Measurements from ENCODE around the gene NR3C2.
"Not testable (repeated sequence)": the region's sequence is repeated elsewhere in the genome, so short reads cannot be mapped to it uniquely, and the experiment has no call there.

Gene NR3C2

DNA sequence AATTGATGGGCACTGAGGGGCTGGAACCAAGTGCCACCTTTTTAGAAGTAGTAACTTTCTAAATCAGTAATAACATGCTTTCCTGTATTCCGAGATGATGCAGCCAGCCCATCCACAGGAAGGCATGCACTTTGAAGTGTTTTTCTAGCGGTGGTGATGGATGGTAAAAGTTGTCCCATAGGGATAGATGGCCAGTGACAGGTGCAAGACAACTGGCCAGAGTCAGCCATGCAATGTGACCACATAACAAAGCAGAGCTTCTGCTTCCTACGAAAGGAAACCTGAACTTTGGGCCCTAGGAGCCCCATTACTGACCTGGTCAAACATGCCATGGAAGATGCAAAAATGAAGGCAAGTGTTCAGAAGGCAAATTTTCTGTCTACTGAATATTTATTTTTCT lies 72.3 kb downstream of the NR3C2 start:
- no peak for DNase-seq (ENCODE audit: low read depth in 3 of 3)

DNA sequence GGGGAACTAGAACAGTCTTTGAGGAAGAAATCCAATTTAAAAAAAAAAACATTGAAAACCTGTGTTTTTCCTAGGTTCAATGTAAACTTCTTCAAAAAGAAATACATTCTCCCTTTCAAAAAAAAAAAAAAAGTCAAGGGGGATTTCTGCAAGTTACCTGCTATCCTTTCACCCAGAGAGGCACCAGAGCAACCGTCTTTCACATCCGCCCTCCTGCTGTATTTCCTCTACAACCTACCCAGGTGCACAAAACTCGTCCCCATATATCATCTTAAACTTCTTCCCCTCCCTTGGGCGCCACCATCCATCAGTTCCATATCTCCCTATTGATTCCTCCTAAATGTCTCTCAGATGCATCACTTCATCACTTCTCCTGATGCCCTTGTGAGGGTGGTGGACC lies 74.5 kb downstream of the NR3C2 start:
- DNase-seq (ENCODE audit: low read depth in 3 of 3): no peak

DNA sequence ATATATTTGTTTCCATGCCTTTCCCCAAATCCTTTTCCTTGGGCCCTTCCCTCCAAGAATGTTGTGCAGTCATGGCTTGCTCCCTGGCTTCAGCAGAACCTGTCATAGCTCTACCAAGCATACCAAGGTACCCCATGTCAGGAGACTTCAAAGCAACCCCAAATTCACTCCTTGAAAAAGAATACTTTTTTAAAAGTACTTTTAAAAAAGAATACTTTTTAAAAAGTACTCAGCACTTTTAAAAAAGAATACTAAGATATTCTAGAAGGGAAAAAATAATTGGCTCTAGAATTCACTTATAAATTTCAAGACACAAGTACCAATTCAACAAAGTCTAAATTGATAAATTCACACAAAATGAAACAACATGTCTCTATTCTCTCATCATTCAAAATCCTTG lies 76.0 kb downstream of the NR3C2 start:
- DNase-seq (ENCODE audit: low read depth in 3 of 3): no peak

DNA sequence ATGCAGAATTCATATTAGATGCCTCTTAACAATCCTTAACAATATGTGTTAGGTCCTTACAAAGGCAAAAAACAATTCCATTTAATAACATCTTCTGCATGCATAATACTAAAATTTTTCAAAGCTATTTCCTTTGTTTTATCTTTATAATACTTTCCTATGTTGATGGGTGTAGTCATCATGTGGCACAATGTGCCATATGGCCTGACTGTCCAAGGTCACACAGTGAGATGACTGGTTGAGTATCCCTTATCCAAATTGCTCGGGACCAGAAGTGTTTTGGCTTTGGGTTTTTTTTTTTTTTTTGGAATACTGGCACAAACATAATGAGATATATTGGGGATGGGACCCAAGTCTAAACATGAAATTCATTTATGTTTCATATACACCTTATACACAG lies 77.7 kb downstream of the NR3C2 start:
- no peak for DNase-seq (ENCODE audit: low read depth in 3 of 3)

DNA sequence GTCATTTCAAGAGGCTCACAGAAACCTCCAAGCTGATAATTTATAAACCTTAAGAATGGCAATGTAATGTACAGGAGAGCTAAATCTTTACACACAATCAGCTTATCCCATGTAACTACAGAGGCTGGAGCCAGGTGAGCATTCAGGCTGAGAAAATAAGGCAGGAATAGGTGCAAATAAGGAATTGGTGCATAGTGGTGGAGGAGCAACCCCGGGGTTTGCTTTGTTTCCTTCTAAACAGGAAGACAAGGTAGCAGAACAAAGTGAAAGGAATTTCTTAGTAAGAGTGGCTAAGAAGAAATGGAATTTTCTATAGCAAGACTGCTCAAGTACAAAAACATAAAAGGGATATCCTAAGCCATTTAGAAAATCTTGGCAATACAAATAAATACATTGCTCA lies 82.4 kb downstream of the NR3C2 start:
- DNase-seq (ENCODE audit: low read depth in 3 of 3): no peak

DNA sequence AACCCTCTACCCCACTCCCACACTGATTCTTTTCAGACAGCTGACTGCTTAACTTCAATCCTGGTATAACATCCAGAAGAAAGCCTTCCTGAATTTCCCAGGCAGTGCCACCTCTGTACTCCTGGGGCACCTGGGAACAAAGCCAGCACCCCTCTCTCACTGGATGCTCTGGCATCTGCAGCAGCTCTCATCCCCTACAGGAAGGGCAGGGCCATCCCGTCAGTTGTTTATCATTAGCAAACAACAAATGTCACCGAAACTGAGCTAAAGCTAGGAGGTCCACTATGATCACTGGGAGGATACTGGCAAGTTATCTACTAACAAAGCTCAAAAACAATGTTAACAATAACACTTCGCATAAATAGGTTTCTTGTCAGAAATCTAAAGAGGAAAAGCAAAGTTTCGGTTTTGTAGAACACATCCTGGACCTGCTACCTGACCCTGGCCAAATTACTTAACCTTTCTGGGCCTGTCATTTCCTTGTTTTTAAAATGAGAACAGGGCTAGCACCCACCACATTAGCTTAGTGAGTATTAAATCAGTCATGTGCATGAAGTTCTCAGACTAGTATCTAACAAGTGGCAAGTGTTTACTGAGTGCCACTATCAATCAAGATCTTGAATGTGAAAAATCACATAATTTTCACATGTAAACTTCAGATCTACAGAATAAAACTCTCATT lies 86.6 kb downstream of the NR3C2 start:
- no peak for DNase-seq (ENCODE audit: low read depth in 3 of 3)

DNA sequence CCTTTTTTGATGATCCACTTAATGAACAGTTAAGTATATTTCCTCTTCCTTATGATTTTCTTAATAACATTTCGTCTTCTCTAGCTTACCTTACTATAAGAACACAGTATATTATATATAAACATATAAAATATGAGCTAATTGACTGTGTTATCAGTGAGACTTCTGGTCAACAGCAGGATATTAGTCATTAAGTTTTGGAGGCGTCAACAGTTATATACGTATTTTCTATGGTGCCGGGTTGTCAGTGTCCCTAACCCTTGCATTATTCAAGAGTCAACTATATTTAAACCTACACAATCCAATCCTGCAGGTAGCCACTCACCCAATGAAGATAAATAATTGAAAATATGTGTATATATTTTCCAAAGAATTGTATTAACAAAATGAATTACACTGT lies 88.0 kb downstream of the NR3C2 start:
- no peak for DNase-seq (ENCODE audit: low read depth in 3 of 3)

DNA sequence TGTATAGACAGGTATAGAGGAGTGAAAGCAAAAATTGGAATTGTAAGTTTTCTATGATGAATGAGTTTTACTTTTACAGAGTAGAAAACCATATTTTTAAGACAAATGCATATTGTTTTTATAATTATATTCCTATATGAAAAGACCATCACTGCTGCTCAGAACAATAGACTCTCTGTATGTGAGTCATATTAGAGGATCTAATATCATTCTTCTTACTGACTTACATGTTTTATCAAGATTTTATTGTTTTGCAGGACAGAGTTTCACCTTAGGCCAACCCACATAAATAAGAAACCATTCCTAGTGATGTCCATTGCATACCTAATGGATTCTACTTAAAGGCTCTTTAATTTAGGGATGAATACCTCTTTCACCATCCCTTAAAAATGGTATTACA lies 88.6 kb downstream of the NR3C2 start:
- DNase-seq (ENCODE audit: low read depth in 3 of 3): no peak

DNA sequence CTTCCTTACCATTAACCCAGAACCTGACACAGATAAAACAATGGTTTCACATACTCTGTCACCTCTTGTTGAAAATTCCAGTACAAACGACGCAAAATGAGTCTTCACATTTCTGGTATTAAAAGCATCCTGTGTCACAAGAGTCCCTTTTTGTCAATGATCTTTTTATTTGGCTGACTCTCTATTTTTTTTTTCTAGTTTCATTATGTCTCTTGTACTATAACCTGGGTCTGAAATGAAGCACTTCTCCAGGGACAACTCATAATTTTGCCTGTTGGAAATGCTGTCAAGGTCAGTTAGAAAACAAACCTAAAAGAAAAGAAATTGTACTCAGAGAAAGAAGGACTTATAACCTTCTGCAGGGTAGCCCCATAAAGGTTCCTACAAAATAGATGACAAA lies 93.1 kb downstream of the NR3C2 start:
- no peak for DNase-seq (ENCODE audit: low read depth in 3 of 3)

DNA sequence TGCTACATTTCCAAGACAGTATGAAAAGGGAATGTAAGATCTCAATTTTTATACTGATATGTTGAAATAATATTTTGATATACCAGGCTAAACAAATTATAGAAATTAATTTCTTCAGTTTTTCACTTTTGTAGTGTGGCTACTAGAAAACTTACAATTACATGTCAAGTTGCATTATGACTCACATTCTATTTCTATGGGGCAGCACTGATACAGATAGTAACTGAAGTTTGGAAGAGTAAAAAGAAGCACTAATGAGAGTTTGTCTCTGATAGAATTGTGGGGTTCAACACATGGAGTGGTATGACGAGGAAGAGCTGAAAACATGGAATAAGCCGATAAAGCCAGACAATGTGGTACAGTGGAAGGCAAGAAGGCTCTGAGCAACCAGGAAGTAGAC lies 95.6 kb downstream of the NR3C2 start:
- DNase-seq (ENCODE audit: low read depth in 3 of 3): no peak

DNA sequence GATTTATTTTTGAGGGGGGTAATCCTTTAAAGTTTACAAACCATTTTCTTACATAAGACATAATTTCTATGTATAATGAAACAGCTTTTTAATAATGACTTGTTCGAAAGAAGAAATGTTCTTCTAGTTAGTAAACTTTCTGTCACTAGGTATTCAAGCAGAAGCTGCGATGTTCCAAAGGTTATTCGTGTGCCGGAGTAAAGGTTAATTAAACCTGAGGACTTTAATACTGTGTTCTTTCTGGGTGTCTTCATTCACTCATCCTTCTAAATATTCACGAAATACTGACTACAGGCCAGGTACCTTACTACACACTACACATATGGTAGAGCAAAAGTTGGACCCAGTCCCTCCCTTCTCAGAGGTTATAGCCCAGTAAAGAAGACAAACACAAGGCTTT lies 96.7 kb downstream of the NR3C2 start:
- no peak for DNase-seq (ENCODE audit: low read depth in 3 of 3)

DNA sequence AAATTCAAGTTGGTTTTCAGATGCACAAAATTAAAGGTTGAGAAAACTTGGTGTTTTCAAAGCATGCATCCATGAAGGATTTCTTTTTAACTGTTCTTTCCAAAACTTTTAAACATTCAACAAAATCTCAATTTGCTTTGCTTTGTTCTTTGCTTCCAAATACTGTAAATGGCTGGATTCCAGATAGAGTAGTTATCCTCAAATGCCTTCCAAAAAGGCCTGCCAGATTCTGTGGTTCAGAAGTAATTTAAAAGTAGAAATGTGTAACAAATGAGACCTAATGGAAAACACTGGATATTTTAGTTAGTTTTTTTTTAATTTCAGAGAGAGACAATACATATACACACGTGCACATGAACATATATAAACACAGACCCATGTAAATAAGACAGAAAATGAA lies 97.3 kb downstream of the NR3C2 start:
- no peak for DNase-seq (ENCODE audit: low read depth in 3 of 3)

DNA sequence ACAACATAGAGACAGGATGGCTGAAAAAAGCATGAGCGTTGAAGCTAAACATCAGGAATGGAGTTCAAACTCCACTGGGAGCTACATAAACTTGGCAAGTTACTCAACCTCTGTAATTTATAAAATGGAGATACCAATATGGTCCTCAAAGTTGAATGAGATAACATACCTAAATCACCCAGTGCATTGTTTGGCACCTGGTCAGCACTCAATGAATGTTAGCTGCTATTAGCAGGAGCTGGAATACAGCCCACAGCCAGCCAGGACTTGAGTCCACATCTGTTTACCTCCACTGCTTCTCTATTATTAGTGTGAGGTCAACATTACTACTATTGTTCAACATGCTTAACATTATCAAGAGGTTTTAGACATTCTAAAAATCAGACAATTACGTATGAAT lies 97.9 kb downstream of the NR3C2 start:
- no peak for DNase-seq (ENCODE audit: low read depth in 3 of 3)

DNA sequence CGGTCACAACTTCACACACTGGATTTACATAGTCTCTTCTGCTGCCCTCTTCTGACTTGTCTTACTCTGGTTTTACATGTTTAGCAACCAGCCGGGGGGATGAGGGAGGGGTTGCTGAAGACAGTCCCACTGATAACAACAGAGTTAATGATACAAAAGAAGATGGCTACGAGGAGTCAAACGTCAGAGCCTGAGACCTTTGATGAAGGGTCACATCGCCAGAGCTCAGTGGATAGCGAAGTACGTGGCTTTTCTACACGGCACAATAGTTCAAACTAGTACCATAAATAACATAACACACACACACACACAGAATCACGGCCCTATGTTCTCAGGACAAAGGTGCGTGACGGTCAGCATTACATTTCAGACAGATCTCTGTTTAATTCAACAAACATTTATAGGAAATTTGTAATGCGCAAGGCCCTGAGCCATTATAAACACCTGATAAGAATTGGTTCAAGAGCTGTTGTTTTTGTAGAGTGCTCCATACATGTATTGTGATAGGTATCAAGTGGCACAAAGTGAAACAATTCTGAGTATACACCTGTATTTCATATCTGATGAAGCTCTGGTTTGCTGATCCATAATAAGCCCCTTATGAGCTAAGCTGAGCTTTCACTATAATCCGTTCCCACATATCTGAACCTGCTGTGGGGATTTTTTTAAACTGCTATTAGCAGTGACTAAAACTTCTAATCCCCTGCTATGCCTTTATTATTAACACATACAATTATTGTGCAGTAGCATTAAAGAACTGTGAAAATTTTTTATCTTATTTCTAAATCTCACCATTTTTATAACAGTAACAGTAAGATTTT lies 100.0 kb downstream of the NR3C2 start:
- DNase-seq (ENCODE audit: low read depth in 3 of 3): no peak

DNA sequence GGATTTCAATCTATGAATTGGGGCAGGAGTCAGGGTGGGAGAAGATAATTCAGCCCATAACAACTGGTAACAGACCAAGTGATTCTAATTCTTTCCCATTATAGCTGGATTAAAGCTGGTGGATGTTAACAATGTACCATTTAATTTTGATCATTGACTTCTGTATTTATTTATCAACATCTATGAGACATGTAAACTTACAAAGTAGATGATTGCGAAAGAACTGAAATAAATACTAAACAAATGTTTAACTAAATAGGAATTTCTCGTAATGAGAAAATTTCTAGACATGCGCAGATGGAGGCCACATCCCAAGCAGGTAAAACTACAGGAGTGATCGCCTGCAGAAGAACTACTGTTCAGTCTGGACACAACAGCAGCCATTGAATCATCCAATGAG lies 107.1 kb downstream of the NR3C2 start:
- DNase-seq (ENCODE audit: low read depth in 3 of 3): no peak

DNA sequence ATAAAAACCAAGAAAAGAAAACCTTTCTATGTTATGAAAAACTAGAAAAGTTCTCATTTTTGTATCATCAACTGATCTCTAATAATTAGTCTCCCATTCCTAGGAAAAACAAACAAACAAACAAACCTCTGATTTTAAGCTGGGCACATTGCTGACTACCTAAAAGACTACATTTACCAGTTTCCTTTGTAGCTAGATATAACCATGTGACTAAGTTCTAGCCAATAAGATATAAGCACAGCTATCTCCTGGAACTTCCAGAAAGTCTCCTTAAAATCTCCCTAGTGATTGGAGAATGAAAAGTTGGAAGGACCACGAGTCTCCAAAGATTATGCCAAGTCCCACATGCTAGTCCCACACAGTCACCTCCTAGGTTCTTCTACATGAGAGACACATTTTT lies 108.9 kb downstream of the NR3C2 start:
- no peak for DNase-seq (ENCODE audit: low read depth in 3 of 3)

DNA sequence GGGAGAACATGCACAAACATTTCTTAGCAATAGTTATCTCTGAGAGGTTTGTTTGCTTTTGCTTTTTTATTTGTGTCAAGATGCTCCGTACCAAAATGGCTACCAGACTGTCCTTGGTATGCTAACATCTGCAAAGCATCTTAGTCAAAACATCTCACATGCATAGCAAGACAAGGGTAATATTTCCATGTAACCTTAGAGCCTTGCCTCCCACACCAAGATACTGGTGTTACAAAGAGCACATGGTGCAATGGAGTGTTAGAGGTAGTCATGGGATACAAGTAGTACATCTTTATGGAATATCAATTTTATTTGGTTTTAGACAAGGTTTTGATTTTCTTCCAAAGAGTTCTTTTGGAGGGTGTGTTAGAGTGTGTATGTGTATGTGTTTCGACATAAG lies 109.7 kb downstream of the NR3C2 start:
- no peak for DNase-seq (ENCODE audit: low read depth in 3 of 3)

DNA sequence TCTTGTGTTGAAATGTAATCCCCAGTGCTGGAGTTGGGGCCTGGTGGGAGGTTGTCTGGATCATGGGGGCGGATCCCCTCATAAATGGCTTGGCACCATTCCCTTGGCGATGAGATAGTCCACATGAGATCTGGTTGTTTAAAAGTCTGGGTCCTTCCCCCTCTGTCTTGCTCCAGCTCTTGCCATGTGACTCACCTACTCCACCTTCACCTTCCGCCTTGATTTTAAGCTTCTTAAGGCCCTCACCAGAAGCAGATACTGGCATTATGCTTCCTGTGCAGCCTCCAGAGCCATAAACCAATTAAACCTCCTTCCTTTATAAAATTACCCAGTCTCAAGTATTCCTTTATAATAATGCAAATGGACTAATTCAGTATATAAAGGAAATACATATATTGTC lies 111.5 kb downstream of the NR3C2 start:
- DNase-seq (ENCODE audit: low read depth in 3 of 3): no peak

DNA sequence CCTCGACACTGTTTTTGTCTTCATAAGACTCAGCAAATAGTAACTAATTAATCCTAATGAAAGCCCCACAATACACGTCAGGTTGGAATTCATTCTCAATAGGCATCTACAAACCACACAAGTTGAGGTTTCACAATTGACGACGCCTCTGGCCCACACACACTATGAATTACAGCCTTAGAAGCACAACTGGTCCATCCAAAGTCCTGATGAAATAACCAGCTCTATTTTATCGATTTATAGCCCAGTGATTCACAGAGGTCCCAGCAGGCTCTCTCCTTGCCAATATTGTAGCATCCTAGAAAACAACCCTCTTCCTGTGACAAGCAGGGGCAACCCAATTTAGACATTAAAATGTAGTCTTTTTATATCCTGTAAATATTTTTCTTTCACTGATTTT lies 112.1 kb downstream of the NR3C2 start:
- DNase-seq (ENCODE audit: low read depth in 3 of 3): no peak

DNA sequence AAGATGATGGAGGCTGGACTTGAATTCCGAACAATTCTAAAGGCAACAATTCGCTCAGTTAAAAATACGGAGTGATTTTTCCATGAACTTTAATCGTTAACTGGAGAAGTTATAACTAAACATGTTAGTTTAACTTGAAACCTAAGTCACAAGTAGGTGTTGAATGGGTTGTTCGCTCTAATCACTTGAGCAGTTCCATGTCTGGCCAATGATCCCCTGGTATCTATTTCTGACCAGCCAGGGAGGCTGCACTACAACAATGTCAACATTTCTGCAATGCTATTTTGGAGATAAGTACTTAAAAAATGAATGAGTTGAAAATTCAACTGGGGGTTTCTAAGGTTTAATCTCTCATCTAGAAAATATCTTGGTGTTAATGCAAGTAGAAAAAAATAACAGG lies 112.5 kb downstream of the NR3C2 start:
- no peak for DNase-seq (ENCODE audit: low read depth in 3 of 3)

DNA sequence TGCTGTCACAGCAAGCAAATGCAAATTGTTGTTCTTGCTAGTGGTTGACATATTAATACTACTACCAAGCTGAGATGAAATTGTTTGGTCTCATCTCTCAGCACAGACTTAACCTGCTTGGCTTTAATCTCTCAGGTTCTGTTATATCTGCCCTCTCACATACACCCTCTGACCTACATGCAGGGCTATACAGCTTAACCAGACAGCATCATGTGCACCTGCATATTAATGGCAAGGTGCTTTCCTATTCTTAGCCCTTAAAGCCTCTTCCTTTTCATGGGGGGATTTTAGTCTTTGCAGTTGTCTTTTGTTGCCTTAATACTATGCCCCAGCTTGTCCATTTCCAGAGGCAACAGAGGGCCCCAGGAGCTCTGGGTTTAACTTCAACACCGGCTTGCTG lies 114.5 kb downstream of the NR3C2 start:
- no peak for DNase-seq (ENCODE audit: low read depth in 3 of 3)

DNA sequence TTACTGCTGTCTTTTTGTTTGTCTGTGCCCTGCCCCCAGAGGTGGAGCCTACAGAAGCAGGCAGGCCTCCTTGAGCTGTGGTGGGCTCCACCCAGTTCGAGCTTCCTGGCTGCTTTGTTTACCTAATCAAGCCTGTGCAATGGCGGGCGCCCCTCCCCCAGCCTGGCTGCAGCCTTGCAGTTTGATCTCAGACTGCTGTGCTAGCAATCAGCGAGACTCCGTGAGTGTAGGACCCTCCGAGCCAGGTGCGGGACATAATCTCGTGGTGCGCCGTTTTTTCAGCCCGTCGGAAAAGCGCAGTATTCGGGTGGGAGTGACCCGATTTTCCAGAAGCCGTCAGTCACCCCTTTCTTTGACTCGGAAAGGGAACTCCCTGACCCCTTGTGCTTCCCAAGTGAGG lies 118.9 kb downstream of the NR3C2 start:
- DNase-seq (ENCODE audit: low read depth in 3 of 3): not testable (repeated sequence)

DNA sequence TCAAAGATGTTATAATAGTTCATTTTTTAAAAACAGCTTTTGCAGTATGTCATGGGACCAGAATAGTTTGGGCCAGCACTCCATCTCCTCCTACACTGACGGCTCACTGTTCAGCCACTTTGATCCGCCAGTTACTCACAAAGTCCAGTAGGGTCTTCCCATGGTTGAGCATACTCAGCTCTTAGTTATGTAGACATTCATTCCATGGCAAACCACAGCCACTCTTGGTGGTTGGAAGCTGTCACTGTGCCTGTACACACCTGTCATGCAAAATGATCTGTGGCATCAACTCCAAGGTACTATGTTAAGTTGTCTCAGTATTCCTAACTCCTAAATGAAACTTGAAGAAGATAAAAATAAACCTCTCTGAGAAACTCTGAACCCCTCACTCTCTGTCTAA lies 127.2 kb downstream of the NR3C2 start:
- DNase-seq (ENCODE audit: low read depth in 3 of 3): no peak
